Hindlimb muscle (tissue), 1 donor: ENCODE data around the gene REL. TPM values are rescaled to one million over a fixed set of nuclear protein-coding genes. Genes with fewer than 3 reads are reported as not detected.
"Not testable (repeated sequence)": the region's sequence is repeated elsewhere in the genome, so short reads cannot be mapped to it uniquely, and the experiment has no call there.

ENCODE experiments used
- DNase-seq: peaks from one replicate; pipeline ENCODE4 v3.0.0-alpha.2; 2013
- polyA plus RNA-seq: library from polyadenylated mRNA; unstranded; fragments of 120-200 nt; gene quantifications from one replicate; pipeline ENCODE4 v1.2.1, GENCODE V29; 2013; ENCODE audit not compliant: insufficient read length

REL gene
- polyA plus RNA-seq, 1 donor: 5.2 TPM

- DNase-seq: peak; percentile 8
These were observed 45.6 kb downstream of the REL start for GRCh38 chr2:60926741-60927552.

- not testable (repeated sequence) for DNase-seq
These were observed 50.7 kb downstream of the REL start for GRCh38 chr2:60932061-60932460.

GRCh38 chr2:60932954-60933353, 51.6 kb downstream of the REL start:
- DNase-seq: no peak

GRCh38 chr2:60934165-60934722, 52.9 kb downstream of the REL start:
- DNase-seq: no peak

GRCh38 chr2:60936757-60937156, 55.4 kb downstream of the REL start:
- DNase-seq: no peak

GRCh38 chr2:60938301-60938700, 56.9 kb downstream of the REL start:
- no peak for DNase-seq

- DNase-seq: no peak
These were observed 58.2 kb downstream of the REL start for GRCh38 chr2:60939622-60940021.

- DNase-seq: no peak
These were observed 64.0 kb downstream of the REL start for GRCh38 chr2:60945341-60945740.

GRCh38 chr2:60947056-60947455, 65.7 kb downstream of the REL start:
- DNase-seq: no peak

- DNase-seq: no peak
These were observed 66.8 kb downstream of the REL start for GRCh38 chr2:60948161-60948560.

GRCh38 chr2:60948926-60949579, 67.7 kb downstream of the REL start:
- no peak for DNase-seq

- no peak for DNase-seq
These were observed 72.8 kb downstream of the REL start for GRCh38 chr2:60954139-60954538.

- no peak for DNase-seq
These were observed 75.8 kb downstream of the REL start for GRCh38 chr2:60957224-60957623.

- DNase-seq: no peak
These were observed 76.3 kb downstream of the REL start for GRCh38 chr2:60957643-60958042.

- no peak for DNase-seq
These were observed 77.0 kb downstream of the REL start for GRCh38 chr2:60958361-60958760.

- DNase-seq: no peak
These were observed 77.4 kb downstream of the REL start for GRCh38 chr2:60958800-60959199.

GRCh38 chr2:60959501-60959900, 78.1 kb downstream of the REL start:
- DNase-seq: no peak

- no peak for DNase-seq
These were observed 79.3 kb downstream of the REL start for GRCh38 chr2:60960706-60961105.

- DNase-seq: no peak
These were observed 80.1 kb downstream of the REL start for GRCh38 chr2:60961457-60961856.

GRCh38 chr2:60962528-60962927, 81.2 kb downstream of the REL start:
- no peak for DNase-seq

GRCh38 chr2:60963190-60963589, 81.8 kb downstream of the REL start:
- no peak for DNase-seq

GRCh38 chr2:60964651-60965498, 83.5 kb downstream of the REL start:
- no peak for DNase-seq

GRCh38 chr2:60965499-60965785, 84.1 kb downstream of the REL start:
- DNase-seq: no peak
